Gastroesophageal sphincter (tissue), 3 donors: Measurements from ENCODE around the gene SLC30A4.

Experiments
- POLR2A ChIP-seq, 2 donors: fragments of 450-650 bp; IDR thresholded peaks; one replicate each; pipeline ENCODE4 v1.6.1; 2017; ENCODE audit warnings: antibody characterized with exemption in 2 of 2, mild to moderate bottlenecking in 2 of 2, moderate library complexity in 1 of 2
- POLR2AphosphoS5 ChIP-seq: sonication (generic); formaldehyde crosslinking; IDR thresholded peaks from one replicate; pipeline ENCODE4 v1.6.1; 2017; ENCODE audit warnings: antibody characterized with exemption
- TF ChIP-seq, protein P1 (sequence below), 4 experiments: fragments of 200-600 bp in 2 of 4; fragments of 450-650 bp in 2 of 4; sonication (generic) in 1 of 4; IDR thresholded peaks; one replicate each; pipeline ENCODE4 v1.5.1; 2017 to 2019; ENCODE audit warnings: antibody characterized with exemption in 4 of 4, mild to moderate bottlenecking in 2 of 4, moderate library complexity in 2 of 4

DNA sequence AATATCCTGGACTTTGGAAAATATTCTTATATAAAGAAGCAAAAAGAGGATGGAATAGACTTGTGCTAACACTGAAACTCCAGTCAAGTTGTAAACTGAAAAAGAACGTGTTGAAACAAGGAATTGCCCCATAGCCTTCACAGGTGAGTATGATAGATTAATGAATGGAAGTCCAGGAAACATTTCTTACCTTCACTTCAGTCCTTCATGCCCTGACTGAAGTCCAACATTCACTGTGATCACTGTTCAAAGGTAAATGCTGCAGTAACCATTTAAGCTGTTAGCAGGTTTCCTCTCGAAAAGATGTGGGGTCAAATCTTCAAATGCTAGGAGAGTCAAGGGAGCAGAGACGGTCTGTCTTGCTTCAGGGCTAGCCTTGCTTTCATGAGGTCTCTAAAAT lies 46.1 kb downstream of the SLC30A4 start:
- TF ChIP-seq, protein P1, sequence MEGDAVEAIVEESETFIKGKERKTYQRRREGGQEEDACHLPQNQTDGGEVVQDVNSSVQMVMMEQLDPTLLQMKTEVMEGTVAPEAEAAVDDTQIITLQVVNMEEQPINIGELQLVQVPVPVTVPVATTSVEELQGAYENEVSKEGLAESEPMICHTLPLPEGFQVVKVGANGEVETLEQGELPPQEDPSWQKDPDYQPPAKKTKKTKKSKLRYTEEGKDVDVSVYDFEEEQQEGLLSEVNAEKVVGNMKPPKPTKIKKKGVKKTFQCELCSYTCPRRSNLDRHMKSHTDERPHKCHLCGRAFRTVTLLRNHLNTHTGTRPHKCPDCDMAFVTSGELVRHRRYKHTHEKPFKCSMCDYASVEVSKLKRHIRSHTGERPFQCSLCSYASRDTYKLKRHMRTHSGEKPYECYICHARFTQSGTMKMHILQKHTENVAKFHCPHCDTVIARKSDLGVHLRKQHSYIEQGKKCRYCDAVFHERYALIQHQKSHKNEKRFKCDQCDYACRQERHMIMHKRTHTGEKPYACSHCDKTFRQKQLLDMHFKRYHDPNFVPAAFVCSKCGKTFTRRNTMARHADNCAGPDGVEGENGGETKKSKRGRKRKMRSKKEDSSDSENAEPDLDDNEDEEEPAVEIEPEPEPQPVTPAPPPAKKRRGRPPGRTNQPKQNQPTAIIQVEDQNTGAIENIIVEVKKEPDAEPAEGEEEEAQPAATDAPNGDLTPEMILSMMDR (IDR thresholded peaks at IDR 0.05), result no peak
- TF ChIP-seq POLR2A (IDR thresholded peaks at IDR 0.05) (no peak), POLR2AphosphoS5 (no peak)
